Neural cell (in vitro differentiated cells): Measurements from ENCODE around the gene PDE1A.

Experiments used
- CTCF ChIP-seq: fragments of 450-650 bp; IDR thresholded peaks from 2 replicates; pipeline ENCODE4 v1.5.1; 2014; ENCODE audit warnings: antibody characterized with exemption, mild to moderate bottlenecking, moderate library complexity; ENCODE audit not compliant: poor library complexity, severe bottlenecking
- EP300 ChIP-seq: fragments of 450-650 bp; conservative IDR thresholded peaks from 2 replicates; pipeline ENCODE4 v1.6.1; 2014; ENCODE audit warnings: antibody characterized with exemption, mild to moderate bottlenecking, moderate library complexity; ENCODE audit not compliant: poor library complexity, severe bottlenecking
- EZH2 ChIP-seq: fragments of 200-600, 300-800 bp; shearing (Covaris generic), sonication (generic); IDR thresholded peaks from 2 replicates; pipeline ENCODE4 v1.6.1; 2014; ENCODE audit warnings: antibody characterized with exemption, low read length, borderline replicate concordance, mild to moderate bottlenecking; ENCODE audit not compliant: insufficient read depth, poor library complexity, severe bottlenecking
- SMC3 ChIP-seq: fragments of 450-650 bp; conservative IDR thresholded peaks from 2 replicates; pipeline ENCODE4 v1.6.1; 2014; ENCODE audit warnings: antibody characterized with exemption, mild to moderate bottlenecking, moderate library complexity; ENCODE audit not compliant: poor library complexity
- TF ChIP-seq, protein P1 (sequence below): IDR thresholded peaks from 2 replicates; pipeline ENCODE4 v1.6.1; 2012; ENCODE audit warnings: borderline replicate concordance

DNA sequence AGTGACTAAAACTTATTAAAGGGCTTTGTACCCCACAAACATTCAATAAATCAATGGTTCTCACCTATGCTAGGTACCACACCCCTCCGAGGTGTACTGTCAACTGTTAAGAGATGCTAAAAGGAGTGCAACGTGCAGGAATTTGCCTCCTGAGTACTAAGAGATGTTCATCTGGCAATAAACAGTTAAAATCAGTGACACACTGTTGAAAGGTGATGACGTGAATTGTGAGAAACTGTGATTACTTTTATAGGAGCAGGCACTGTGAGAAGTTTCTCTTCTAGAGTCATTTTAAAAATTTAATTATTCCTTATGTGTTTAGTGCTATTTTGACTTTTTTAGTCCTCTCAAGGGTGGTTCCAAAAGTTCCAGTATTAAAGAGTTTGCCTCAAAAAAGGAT, 61.0 kb downstream of the PDE1A start:
- TF ChIP-seq CTCF (no peak), SMC3 (no peak), EP300 (no peak), EZH2 (no peak)
- TF ChIP-seq, protein P1, sequence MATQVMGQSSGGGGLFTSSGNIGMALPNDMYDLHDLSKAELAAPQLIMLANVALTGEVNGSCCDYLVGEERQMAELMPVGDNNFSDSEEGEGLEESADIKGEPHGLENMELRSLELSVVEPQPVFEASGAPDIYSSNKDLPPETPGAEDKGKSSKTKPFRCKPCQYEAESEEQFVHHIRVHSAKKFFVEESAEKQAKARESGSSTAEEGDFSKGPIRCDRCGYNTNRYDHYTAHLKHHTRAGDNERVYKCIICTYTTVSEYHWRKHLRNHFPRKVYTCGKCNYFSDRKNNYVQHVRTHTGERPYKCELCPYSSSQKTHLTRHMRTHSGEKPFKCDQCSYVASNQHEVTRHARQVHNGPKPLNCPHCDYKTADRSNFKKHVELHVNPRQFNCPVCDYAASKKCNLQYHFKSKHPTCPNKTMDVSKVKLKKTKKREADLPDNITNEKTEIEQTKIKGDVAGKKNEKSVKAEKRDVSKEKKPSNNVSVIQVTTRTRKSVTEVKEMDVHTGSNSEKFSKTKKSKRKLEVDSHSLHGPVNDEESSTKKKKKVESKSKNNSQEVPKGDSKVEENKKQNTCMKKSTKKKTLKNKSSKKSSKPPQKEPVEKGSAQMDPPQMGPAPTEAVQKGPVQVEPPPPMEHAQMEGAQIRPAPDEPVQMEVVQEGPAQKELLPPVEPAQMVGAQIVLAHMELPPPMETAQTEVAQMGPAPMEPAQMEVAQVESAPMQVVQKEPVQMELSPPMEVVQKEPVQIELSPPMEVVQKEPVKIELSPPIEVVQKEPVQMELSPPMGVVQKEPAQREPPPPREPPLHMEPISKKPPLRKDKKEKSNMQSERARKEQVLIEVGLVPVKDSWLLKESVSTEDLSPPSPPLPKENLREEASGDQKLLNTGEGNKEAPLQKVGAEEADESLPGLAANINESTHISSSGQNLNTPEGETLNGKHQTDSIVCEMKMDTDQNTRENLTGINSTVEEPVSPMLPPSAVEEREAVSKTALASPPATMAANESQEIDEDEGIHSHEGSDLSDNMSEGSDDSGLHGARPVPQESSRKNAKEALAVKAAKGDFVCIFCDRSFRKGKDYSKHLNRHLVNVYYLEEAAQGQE, result no peak
